HG02642 (cell line): Measurements from ENCODE around the gene SIGMAR1.

ENCODE experiments used
- ATAC-seq: cut with Tn5 transposase; IDR thresholded peaks from one replicate; pipeline ENCODE4 v1.9.1; 2021; ENCODE audit warnings: mild to moderate bottlenecking; ENCODE audit not compliant: unreplicated experiment, poor library complexity

Gene SIGMAR1

GRCh38 chr9:34633851-34634550 lies 3.6 kb downstream of the SIGMAR1 start:
- peak; percentile 25 for ATAC-seq

GRCh38 chr9:34633166-34633565 lies 4.4 kb downstream of the SIGMAR1 start:
- ATAC-seq, result no peak

DNA sequence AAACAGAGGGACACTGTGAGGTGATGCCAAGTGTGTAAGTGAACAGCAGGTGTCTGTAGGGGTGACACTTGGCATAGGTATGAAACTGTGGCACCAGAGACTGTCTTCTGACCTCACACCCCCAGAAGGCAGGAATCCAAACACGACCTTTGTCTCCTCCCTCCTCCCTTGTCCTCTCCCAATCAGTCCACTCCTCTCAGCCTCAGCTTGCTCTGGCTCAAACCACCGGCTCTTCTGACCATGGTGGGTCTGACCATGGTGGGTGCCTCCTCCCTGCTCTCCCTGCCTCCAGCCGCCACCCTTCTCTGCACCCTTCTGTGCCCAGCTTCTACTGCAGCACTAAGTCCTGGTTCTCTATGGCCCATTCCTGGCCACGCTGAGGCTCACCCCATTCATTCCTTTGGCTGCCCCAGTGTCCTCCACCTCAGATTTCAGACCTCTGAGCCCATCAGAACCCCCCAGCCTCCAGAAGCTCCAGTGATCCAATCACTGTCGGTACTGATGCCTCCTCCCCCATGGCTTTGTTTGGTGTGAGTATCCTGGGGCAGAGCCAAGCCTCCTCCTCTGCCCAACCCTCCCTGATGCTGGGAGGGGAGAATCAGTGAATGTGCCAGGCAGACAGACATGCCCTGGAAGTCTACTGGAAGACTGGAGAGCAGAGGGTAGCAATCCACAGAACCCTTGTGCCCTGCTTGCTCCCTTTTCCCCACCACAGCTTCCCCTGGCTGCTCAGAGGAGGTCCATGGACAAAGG lies 7.0 kb downstream of the SIGMAR1 start:
- no peak for ATAC-seq

DNA sequence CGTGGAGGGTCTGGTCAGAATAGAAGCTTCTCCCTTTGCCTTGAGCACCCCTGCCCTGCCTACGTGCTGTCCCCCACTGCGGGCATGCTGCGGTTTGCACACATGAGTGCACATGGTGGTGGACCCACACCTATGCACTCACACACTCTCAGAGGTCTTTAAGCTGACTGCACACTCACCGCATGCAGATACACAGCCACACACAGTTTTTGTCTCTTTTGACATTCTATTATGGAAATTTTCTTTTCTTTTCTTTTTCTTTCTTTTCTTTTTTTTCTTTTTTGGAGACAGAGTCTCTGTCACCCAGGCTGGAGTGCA lies 8.1 kb downstream of the SIGMAR1 start:
- no peak for ATAC-seq

GRCh38 chr9:34628656-34629490 lies 8.7 kb downstream of the SIGMAR1 start, which contains the start of gene ARID3C:
TSS of gene ARID3C (minus strand) at chr9:34629066. CDS start at chr9:34628014, 1,052 bp downstream.
- ATAC-seq, result no peak

- no peak for ATAC-seq
These were observed 9.6 kb downstream of the SIGMAR1 start for GRCh38 chr9:34627716-34628655.

DNA sequence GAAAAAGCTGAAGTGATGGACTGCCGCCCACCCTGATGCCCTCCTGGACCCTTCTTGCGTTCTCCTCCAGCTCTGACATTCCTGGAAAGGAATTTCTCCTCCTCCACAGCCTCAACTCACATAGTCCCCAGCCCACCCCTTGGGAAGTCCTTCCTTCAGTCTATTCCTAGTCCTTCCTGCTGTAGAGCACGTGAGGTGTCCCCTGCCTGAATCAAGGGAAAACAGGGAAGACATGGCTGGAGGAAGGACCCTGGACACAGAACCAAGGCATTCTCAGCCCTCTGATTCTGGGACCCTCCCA lies 12.5 kb downstream of the SIGMAR1 start:
- no peak for ATAC-seq

DNA sequence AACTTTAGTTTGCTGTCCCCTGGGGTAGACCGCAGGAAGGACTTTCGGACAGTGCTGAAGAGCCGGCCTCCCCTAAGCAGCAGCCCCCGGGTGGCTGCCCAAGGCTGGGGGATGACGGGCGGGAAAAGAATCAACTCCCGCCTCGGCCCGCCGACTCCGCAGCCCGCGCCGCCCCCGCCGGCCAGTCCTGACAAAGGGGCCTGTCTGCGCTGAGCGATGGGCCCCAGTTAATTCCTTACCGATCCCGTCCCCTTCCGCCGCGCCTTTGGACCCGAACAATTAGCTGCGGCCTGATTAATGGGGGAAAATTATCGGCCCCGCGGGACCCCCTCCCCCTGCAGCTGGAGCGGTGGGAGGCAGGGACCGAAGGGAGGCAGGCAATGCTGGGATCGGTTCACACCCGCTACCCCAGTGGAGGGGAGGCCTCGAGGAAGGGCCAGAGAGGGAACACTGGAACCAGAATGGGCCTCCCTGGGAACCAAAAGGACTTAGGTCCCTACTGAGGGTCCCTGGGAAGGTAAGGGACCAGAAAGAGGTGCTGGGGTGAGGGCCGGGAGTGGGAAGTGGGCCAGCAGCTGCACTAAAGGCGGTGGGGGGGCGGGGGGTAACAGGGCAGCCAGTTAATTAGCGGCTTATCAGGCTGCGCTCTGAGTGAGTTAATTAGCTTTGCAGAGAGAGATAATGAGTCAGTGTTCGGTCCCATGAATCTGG lies 13.0 kb downstream of the SIGMAR1 start:
- ATAC-seq, result no peak

GRCh38 chr9:34623374-34624235 lies 14.0 kb downstream of the SIGMAR1 start:
- ATAC-seq, result no peak

DNA sequence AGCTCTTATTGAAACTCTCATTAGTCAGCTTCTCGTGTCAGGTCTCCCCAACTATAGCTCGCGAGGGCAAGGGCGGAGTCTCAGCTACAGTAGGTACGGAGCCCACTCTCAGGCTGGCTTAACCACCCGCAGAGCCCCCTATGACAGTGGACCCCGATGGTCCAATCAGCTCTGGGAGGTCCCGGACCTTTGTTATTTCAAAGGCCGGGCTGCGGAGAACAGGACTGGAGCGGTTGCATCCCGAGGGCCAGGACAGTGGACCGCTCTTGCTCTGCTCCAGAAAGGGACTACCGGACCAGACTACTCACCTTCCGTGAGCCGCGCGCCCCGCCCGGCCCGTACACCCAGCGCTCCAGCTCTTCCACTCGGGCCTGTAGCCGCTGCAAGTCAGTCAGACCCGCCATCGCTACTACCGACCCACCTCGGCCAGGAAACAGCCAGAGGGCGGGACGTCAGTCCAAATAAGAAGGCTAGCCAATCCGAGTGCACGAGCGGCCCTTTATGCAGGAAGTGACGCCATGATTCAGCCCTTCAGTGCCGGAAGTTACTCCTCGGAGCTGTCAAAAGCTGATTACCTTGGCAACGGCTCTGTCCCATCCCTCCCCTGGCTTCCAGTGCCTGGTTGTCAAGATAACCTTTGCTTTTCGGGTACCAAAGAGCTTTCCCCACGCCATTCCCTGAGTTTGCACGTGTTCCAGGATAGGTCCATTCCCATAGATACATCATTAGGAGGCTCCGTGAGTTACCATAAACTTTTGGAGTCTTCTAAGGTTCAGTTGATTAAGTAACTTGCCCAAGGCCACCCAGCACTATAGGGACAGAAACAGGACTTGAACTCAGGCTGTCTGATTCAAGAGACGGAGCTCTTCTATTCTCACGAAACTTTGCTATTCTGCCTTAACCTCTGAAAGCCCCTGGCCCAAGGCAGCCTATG lies 17.3 kb downstream of the SIGMAR1 start, which contains the start of gene DCTN3:
Gene DCTN3 (minus strand): TSS at position 435 of the 934 bp plus-strand sequence. CDS start 31 bp downstream, at position 404.
- peak; percentile 98 for ATAC-seq

DNA sequence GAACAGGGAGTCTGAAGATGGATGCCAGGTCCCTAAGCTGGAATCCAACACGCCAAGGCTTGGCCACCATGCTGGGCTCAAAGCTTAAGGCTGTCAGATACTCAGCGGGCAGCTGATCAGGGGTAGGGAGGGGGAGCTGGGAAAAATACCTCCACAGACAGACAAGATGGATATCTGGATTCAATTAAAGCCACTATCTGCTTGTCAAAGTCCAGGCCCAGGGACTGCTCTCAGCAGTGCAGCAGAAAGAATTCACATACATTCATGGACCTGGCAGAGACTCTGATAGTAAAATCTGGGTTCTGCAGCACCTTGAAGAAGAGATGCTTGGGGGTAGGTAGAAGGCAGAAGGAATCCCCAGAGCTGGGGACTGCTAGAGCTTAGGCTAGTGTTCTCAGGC lies 22.5 kb downstream of the SIGMAR1 start:
- ATAC-seq, result no peak

GRCh38 chr9:34612788-34613390 lies 24.7 kb downstream of the SIGMAR1 start:
- ATAC-seq, result peak; percentile 47

GRCh38 chr9:34611811-34612787 lies 25.5 kb downstream of the SIGMAR1 start, which contains the start of gene RPP25L:
TSS of gene RPP25L (minus strand) at chr9:34612097. CDS start at chr9:34611296, 801 bp downstream.
- peak; percentile 86 for ATAC-seq

DNA sequence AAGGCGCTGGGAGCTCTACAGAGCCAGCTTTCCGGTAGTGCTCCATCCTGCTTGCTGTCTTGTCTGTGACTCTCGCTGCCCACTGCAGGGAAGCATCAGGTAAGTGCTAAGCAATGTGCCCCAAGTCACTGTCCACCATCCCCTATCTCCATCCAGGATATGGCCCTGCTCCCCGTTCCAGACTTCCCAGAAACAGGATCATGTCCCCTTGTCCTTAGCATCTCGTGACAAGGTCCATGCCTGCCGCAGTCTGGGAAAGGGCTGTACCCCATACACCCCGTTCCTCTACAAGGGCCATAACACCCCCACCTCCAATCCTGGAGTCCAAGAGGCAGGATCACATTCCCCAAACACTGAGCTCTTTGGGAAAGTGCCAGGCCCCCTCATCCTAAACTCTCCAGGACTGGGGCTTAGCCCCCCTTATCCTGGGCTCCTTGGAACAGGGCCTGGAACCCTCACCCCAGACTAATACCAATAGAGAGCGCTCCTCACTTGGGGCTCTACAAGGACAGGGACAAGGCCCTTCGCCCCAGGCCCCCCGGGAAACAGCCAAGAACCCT lies 26.3 kb downstream of the SIGMAR1 start:
- ATAC-seq, result peak; percentile 6

DNA sequence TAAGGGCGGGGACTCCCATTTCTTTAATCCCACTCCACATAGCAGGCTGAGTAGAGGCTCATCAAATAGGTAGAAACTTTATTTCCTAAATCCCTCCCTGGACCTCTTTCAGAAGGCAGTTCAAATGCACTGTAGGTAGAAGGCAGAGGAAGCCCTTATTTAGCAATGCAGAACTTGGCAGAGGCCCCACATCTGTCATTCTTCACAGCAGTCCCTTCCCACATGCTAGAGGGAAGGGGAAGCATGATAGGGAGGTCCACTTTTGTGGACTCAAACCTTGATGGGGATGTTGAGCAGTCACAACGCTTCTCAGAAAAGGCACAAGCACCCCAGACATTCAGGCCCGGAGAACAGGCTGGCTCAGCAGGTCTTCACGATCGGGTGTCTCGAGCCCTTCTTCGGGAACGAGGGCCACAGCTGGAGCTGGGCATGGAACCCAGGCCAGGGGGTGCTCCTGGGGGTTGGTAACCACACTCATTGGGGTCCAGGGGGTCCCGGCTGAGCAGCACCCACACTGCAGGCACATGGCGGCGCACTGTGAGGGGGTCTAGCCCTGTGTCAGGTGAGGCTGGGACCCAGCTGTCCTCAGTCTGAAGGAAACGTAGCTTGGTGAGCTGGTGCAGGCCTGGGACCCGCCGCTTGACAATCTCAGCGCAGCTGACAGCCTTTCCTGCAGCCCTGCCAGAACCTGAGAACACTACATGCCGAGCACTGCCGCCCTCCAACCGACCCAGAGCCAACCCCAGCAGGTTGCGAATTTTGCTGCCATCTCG lies 27.0 kb downstream of the SIGMAR1 start:
- ATAC-seq, result no peak
